ENCODE measurements around the gene GALNT17.

The GALNT17 gene

DNA sequence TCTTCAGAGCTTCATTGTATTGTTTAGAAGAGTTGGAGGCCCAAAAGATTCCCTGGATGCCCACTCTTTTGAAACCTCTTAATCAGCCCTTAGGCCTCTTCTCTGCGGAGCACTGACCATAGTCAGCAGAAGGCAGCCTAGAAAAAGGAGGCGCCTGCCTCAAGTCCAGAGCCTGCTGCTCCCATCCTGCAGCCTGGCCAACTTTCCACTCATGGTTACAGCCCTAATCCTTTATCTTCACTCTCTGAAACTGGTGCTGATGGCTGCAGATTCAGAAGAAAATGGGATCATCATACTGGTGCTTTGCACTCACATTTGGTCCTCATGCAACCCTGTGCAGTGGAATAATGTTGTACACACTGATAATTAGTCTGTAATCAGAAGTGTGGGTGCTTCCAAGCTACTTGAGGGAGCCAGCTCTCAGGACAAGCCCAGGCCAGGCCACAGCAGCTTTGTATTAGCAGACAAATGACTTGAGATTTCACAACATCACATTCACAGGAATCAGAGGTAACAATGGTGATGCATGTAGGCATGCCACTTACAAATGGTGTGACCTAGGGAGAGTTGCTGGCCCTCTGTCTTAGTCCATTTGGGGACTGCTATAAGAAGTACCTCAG, 272.9 kb downstream of the GALNT17 start:
- DNase-seq, result no peak

DNA sequence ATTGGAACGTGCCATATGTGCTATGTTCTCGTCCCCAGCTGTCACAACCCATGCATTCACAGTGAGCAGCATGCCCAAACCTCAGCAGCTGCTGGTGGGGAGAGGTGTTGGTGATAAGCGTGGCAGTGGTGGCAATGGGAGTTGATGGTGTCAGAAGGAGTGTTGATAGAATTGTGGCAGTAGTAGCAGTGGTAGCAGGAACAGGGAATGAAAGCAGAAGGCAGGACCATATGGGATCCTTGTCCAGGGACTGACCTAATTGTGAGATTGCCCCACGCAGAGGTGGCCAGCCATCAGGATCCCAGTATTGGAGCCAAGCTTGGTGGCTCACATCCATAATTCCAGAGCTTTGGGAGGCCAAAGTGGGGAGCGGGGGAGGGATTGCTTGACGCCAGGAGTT, 276.3 kb downstream of the GALNT17 start:
- DNase-seq, result no peak

DNA sequence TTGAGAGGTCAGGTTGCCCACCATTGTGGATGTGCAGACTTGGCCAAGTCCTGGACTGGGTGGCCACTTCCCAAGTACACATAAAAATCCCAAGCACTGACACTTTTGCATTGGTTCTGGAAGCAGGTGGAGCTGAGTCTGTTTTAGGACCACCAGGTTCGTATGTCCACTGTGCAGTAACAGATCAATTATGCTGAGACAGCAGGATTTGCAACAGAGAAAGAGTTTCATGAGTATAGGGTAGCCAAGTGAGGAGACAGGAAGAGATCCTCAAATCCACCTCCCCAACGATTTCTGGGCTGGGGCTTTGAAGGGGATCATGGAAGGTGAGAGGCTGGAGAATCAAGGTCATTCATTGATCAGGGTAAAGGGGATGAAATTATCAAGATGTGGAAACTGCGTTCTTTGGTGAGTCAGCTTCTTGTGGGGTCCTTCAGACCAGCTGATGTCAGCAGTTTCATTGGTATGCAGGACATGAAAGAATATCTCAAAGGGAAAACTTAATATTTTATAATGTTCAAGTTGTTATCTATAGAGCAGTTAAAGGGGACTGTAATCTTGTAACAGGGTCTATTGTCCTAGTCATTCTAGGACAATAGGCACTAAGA, 277.7 kb downstream of the GALNT17 start:
- no peak for DNase-seq

DNA sequence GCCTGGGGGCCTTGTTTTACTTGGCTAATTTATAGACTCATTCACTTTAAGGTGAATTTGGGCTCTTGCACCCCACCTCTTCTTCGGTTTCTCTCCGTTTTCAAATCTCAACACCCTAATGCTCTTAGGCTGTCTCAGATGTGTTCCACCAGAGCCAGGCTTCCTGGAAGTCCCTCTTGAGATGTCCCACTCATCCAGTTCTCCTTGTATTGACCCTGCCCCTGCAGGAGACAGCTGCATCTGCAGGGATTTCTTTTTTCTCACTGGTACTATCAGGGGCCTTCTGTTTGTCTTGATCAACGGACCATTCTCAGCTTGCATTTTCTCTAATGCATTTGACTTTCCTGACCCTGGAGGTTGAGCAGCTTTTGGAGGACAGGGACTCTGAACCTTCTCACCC, 279.5 kb downstream of the GALNT17 start:
- no peak for DNase-seq

DNA sequence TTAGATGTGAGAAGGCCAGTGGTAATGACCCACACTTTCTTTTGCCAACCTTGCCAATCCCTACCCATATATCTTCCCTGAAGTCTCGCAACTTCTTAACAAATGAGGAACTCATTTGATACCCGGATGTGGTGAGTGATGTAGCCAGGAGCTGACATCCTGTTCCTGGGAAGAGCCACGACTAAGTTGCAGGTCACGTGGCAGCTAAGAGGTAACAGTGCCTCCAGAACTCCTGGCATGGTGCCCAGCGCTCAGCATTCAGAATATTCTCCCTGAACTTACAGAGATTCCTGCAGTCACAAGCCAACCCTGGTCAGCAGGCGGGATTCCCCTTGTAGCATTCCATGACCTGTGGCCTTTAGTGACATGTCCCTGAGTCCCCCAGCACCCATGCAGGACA, 282.5 kb downstream of the GALNT17 start:
- no peak for DNase-seq

DNA sequence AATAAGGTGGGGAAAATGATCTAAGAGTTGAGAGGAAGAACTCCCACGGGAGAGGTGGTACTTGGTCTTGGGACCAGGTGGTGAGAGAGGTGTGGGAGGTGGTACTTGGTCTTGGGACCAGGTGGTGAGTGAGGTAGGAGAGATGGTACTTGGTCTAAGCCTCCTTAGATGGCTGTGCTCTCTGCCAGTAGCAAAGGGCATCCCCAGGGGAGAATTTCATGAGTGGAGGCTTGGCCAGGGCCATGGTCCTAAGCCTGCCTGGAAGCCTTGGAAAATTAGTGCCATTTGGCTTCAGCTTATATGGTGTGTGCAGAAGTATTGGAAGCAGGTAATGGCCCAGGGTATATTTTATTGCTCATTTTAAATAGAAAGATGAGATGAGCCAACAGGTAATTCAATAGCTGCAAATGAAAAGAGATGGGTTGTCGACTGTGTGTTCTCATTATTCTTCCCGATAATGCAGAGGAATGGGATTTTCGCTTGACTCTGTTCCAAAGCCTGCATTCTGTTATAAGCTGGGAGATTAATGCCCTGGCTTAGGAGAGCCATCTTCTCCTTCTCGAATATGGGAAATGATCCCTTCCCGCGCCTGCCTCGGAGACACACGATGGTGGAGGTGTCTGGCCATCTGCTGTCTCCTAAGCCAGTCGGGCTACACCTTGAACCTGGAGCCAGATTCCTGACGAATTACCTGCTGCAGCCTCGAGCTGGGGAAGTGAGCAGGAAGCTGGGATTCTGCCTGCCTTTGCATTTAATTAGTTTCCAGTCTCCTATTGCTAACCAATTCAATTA, 287.8 kb downstream of the GALNT17 start:
- DNase-seq, result no peak

DNA sequence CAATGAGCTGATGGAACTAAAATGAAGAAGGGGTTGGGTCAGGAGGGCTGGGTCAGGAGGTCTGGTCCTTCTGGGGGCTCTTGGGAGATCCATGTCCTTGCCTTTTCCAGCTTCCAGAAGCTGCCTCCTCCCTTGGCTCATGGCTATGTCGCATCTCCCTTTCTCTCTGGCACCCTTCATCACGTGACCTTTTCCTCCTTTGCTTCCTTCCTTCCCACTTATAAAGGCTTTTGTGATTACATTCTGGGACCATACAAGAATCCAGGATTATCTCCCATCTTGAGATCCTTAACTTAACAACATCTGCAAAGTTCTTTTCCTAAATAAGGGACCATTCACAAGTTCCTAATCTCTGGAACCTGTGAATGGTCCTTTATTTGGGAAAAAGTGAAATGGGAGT, 290.2 kb downstream of the GALNT17 start:
- no peak for DNase-seq

DNA sequence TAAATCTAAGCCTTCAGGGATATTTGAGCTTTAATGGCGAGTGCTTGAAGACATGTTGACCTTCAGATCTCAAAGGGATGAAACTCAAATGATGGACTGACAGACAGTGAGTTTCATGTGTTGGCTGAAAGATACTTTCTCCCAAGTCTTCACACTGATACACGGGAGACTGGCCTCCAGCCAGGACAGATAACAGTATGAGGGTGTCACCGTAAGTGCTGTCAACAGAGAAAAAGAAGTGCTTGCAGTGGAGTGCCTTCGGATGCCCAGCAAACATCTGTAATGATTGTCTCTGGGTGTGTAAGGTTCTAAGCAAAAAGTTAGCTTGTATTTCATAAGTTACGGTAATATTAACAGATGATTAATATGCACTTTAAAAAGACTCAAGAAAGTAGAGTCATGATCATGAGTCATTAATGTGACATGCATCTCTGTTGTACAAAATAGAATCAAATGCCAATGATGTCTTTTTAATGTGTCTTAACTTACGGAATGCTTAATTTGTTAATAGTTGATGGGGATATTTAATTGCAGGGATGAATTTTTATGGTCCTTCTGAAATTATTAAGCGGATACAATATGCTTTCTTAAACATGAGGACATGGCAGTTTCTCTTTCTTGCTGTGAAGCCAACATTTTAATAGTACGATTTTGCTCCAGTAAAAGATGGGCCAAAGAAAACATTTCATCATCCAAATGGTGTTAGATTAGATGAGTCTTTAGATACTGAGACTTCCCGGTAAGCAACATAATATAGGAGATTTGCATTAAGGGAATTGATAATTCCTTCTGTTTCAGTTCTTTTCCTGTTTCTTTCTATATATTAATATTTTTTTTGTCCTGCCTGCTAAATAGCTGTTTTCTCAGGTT, 292.5 kb downstream of the GALNT17 start:
- DNase-seq, result no peak

DNA sequence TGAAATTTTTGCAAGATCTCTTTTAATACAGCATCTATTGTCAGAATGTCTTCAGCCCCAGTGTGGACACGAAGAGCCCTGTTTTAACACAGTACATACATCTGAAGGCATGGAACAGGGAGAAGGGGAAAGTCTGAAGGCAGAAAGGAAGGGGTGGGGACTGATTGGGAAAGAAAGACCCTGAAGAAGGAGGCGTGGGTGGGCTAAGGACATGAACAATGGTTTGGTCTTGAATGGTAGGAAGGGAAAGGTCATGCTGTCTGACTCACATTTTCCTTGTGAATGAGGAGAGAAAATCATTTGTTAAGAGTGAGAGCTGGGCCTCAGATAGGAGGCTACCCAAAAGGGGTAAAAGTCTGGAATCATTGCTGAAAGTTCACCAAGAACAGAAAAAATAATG, 297.1 kb downstream of the GALNT17 start:
- DNase-seq, result no peak

DNA sequence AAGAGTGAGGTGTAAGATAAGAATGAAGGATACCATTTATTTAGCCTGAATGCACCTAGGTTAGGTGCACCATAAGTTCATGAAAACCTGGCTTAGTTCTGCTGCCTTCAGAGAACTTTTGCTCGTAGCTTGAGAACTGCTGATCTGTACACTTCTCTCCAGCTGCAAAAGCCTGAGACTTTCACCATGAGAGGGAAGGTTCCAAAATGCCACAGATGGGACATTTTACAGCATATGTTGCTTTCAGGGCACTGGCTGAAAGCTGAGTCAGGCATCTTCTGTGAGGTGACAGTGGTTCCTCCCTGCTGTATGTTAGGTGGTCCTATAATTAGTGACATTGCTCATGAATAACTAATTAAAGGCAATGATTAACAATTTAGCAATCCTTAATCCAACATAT, 298.3 kb downstream of the GALNT17 start:
- no peak for DNase-seq

DNA sequence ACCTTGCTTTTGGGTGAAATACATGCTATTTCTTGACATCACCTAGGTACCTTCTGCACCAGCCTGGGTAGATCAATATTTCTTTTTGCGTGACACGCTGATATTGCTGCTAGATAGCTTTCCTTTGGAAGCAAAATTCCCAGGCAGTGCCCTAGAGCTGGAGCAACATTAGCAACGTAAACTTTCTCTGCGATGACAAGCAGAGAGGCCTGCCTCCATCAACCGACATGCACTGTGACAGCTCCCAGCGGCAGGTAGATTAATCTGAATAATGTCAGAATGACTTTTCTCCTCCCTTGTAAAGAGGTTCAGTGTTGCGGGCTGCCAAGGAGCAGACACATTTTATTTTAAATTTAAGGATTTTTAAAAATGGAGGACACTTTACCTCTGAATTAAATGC, 307.4 kb downstream of the GALNT17 start:
- no peak for DNase-seq

DNA sequence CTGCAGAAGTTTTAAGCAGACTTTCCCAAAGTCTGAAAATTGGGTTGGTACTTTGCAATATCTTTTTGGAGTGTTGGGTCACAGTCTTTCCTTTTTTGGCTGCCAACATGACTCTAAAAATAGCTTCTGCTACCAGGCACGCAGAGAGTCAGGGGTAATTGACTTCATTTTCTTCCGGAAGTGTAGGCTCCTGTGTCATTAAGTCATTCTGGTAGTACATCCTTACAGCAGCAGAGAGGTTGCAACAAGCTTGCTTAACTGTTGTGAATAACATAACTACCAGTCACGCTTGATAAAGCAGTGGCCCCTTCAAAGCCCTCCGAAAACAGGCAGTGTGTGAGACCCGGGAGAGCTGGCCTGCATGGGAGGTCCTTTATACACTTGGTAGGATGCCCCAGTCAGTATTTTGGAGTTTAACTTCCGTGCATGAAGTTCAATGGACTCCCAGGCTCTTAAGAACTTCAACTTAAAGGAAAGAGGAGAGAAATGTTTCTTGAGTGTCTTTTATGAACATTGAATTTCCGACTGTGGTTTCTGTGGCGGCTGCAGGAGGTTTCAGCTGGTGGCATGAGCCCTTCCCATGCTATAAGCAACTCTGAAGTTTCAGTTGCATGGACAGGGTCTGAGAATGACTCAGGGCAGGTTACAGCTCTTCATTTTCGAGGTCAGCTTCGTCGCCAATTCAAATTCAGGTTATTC, 310.7 kb downstream of the GALNT17 start:
- DNase-seq, result no peak

DNA sequence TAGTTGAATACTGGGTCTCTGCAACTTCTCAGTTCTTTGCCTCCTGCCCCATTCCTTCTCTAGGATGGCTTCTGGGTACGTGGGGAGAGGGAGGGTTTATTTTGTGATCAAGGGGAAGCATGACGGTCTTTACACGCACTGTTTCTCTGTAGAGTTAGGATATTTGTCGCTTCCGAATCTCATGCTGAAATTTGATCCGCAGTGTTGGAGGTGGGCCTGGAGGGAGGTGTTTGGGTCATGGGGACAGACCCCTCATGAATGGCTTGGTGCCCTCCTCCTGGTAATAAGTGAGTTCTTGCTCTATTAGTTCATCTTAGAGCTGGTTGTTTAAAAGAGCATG, 311.2 kb downstream of the GALNT17 start:
- no peak for DNase-seq

DNA sequence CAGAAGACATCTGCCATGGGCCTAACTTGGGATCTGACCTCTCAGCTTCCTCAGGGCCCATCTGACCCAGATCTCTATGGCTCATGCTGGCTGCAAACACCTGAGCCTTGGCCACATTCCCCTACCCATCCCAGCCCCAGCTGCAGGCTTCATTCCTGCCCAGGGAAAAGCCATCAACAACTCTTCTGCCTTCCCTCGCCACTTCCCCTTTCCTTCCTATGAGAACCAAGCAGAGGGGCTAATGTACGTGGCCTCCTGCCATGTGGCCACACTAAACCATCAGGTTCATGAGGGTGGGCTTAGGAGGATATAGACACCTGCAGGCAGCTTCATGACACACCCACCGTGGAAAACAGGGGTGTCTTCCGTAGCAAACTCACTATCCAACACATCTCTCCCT, 312.2 kb downstream of the GALNT17 start:
- DNase-seq, result no peak

DNA sequence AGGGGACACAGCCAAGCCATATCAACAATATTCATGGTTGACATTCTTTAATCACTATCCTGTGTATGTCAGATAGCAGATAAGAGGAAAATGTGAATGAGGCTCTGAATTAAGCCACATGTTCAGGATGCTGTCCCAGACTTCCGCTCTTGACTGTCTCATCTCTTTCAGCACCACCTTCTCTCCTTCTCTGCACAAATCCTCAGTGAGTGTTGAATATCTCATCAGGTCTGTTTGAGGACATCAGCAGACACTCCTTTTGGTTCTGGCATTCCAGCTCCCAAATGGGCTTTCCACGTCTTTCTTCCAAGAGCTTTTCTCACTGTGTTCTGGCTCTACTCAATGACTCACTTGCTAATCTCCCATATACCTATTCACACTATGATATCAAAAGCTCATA, 321.7 kb downstream of the GALNT17 start:
- no peak for DNase-seq

DNA sequence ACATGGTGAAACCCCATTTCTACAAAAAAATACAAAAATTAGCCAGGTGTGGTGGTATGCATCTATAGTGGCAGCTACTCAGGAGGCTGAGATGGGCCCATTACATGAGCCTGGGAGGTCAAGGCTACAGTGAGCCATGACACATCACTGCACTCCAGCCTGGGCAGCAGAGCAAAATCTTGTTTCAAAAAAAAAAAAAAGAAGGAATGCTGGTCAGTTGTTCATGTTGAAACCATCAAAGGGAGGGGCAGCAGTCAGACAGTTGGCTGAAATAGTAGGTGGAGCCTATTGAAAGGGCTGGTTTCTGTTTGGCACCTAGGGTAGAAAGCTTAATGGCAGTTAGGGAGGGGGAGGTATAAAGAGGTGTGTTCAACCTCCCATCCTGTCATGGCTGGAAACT, 323.0 kb downstream of the GALNT17 start:
- no peak for DNase-seq

DNA sequence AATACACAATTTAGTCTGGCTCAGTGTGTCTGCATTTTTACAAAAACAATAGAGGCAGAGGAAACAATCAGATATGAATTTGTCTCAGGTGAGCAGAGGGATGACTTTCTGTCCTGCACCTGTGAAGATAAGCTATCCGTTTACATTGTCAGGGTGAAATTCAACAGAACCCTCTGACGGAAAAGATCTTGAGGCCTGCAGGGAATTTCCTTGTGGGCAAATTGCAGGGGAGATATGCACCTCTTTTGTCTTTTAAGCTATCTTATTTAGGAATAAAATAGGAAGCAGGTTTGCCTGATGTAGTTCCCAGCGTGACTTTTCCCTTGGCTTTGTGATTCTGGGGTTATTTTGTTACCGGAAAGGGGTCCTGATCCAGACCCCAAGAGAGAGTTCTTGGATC, 325.1 kb downstream of the GALNT17 start:
- DNase-seq, result no peak

DNA sequence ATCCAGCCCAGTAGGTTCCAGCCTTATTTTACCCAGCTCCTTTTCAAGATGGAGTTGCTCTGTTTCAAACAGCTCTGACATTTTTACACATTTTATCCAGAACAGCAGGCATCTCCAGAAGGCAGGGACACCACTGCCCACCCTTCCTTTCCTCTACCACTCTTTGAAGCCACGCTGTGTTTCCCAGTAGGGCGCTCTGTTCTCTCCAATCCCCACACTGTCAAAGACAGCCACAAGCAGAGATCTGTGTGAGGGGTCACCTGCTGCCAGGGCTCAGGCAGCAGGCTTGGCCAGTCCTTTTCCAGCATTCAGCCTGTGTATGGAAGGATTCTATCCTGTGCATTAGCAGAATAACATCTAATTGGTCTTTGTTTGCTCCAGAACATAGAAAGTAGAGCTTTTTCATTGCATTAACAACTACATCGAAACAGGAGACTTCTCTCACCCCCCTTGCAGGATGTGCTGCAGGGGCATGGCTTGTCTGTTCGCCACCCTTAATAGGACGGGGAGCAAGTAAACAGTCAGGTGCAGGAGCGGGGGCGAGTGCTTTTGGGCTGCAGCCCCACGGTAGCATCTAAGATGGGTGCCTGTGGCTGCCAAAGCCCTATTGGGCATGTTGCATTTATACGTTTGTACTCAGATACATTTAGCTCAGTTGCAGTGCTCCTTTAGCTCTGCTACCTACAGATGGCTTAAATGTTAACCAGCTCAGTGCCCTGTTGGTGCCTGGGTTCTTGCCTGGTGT, 326.1 kb downstream of the GALNT17 start:
- no peak for DNase-seq

DNA sequence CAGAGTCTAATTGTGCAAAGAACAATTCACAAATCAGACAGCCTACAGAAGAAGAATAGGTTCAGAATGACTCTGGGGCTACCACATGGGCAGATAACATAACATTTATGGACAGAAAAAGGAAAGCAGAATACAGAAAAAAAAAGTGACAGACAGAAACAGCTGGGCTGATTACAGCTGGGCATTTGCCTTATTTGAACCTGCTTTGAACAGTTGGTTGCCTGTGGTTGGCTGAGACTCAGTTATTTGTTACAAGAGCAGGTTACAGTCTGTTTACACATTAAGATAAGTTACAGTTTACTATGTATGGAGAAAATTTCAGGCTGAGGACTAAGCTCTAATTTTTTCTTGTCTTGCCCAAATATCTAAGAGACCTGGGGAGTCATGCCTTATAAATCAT, 327.2 kb downstream of the GALNT17 start:
- DNase-seq, result no peak

DNA sequence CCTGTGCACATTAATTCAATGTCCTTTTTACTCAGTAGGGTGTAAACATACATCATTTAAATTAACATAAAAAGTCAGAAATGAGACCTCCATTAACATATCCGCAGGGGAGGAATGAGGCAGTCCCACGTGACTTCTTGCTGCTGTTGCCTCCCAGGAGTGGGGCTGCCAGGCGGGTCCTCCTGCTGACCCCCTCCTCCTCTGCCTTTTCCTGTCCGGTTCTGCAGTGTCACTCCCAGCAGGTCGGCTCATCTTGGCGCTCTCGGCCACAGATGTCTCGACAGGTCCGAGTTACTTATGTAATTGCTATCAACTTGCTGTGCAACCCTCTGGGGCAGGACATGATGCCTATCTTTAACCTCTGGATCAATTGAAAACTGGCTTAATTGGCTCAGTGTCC, 329.6 kb downstream of the GALNT17 start:
- no peak for DNase-seq

DNA sequence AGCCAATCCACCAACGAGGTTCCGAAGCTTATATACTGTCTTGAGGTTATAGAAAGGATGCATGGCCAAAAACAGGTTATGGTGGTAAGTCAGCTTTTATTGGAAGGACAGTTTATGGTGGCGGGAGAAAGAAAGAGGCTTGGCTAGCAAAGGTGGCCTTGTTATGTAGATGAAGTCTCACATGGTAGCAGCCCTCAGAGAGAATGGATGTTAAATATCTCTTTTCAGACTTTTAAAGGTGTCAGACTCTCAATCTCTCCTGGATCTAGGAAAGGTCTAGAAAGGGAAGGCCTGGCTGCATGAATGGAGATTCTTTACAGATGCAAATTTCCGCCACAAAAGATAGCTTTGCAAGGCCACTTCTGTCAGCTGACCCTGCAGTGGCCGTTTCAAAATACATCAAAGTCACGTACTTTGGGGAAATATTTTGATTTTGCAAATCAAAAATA, 333.8 kb downstream of the GALNT17 start:
- DNase-seq, result no peak
